Fibroblast of skin of right biceps (primary cell): ENCODE data around the gene PFN4.
A peak's percentile ranks its signal among the peaks of the same experiment; 100 is the strongest.

Experiments
- DNase-seq: peaks from one replicate; pipeline ENCODE4 v3.0.0-alpha.2; 2013

Gene PFN4

GRCh38 chr2:24076849-24077534 is 46.1 kb downstream of the PFN4 start:
- DNase-seq: peak; percentile 11

GRCh38 chr2:24075915-24076848 is 47.0 kb downstream of the PFN4 start, which contains the start of gene SF3B6:
Gene SF3B6 (minus strand): TSS chr2:24076326. CDS start chr2:24076229, 97 bp downstream.
- peak; percentile 99 for DNase-seq

- DNase-seq: no peak
Observed at GRCh38 chr2:24075259-24075658, 47.9 kb downstream of the PFN4 start.

- DNase-seq: no peak
Observed at GRCh38 chr2:24073816-24074215, 49.3 kb downstream of the PFN4 start.

GRCh38 chr2:24072259-24072658 is 50.9 kb downstream of the PFN4 start:
- no peak for DNase-seq

GRCh38 chr2:24065341-24065740 is 57.8 kb downstream of the PFN4 start:
- DNase-seq: no peak
